Caki2 (cell line): ENCODE results near the gene SLC6A5. TPM values are rescaled to one million over a fixed set of nuclear protein-coding genes. Genes with fewer than 3 reads are reported as not detected.
A peak's percentile ranks its signal among the peaks of the same experiment; 100 is the strongest.

ENCODE experiments used
- DNase-seq: peaks from one replicate; pipeline ENCODE4 v3.0.0-alpha.2; 2015; ENCODE audit warnings: low read depth
- in situ Hi-C: cut with HindIII; loops from 2 replicates; pipeline ENCODE4 v1.10.0; 2016; ENCODE audit warnings: low sequenced_read_pairs, low pct_unique_long_range_greater_than_20kb, mixed read lengths
- total RNA-seq: library from RNA; depleted of rRNA; stranded (reverse); fragments of >200 nt; shearing (Covaris generic); gene quantifications from 2 replicates; pipeline ENCODE4 v1.2.3, GENCODE V29; 2014; ENCODE audit warnings: low replicate concordance

SLC6A5 gene
- total RNA-seq, 1 experiment from 2014 or later, result not detected

DNA sequence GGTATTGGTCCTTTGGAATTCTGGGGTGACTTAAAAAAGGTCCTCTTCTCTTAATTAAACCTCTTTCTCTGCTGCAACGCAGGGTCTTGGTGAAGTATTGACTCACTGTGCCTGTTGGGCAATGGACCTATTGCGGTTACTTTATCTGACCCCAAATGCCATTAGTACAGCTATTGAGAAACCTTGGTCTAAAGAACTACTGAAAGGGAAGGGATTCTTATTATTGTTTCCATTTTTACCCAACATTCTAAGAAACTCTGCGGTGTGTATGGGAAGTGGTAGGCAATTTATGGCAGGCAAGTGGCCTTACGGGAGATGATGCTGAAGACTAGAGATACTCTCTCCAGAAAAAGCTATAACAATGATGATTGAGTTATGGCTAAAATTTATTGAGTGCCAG is 12.5 kb downstream of the SLC6A5 start:
- DNase-seq, result no peak
- in situ Hi-C loops, result no loop called here

DNA sequence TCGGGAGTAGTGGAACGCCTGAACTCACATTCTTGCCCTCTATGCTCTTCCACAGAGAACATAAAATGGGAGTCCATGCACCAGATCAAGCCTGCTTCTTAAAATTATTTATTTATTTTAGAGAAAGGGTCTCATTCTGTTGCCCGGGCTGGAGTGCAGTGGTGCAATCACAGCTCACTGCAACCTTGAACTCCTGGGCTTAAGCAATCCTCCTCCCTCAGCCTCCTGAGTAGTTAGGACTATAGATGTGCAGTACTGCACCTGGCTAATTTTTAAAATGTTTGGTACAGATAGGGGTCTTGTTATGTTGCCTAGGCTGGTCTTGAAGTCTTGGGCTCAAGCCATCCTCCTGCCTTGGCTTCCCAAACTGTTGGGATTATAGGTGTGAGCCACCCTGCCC is 13.0 kb downstream of the SLC6A5 start:
- DNase-seq, result no peak
- in situ Hi-C loops, result no loop called here

DNA sequence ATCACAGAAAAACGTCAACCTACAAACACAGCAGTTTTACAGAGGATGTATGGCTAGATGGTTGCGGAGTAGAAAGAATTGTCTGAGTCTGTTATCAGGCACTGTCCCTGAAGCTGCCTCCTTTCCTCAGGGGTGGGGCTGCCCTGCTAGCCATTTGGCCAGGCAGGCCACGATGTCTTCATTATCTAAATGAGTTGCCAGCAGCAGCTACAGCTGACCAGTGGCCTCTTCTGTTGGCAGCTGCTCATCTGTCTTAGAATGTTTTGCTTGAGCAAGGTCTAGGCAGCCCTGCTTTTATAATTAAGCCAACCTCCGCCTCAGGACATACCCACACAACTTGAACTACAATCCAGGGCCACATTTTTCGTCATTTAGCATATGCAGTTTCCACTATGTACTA is 17.5 kb downstream of the SLC6A5 start:
- DNase-seq, result no peak
- in situ Hi-C loops, result no loop called here

DNA sequence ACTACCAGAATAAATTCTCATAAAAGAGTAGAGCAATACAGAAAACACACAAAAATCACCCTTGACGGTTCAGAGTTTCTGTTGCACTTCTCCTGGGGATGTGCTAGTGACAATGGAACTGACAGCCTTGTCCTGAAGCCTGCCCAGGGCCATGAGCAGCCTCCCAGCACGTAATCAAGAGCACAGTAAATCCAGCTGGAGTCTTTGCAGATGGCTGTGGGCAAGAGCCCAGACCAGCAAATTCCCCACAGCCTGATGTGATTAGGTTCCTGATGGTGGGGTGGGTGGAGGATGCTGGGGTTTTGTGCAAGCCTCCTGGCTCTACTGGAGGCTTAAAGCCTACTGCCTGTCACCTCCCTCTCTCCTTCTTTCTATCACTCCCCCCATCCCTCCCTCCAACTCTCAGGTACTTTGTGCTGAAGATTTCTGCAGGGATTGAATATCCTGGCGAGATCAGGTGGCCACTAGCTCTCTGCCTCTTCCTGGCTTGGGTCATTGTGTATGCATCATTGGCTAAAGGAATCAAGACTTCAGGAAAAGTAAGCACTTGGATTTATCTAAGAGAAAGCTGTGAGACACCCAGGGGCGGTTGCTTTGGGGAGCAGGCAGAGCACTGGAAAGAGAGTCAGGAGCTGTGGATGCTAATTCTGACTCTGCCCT is 18.1 kb downstream of the SLC6A5 start:
- in situ Hi-C loops, result no loop called here
- DNase-seq, result no peak

DNA sequence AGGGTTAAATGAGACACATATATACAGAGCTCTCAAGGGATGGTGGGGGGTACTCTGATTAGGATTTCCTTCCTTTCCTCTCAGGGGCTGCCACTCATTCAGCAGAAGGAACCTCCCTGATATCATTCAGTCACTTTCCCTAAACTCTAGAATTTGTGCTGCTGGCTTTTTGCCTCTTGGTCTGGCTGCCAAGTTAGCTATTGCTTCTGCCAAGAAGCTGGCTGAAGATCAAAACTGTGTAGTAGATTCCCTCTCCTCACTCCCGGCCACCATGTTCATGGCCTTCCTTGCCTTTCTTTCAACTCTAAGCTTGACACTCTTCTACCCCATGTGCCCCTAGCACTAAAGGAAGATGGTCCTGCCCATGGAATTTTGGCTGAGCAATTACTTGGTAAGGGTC is 18.7 kb downstream of the SLC6A5 start:
- in situ Hi-C loops, result no loop called here
- no peak for DNase-seq

DNA sequence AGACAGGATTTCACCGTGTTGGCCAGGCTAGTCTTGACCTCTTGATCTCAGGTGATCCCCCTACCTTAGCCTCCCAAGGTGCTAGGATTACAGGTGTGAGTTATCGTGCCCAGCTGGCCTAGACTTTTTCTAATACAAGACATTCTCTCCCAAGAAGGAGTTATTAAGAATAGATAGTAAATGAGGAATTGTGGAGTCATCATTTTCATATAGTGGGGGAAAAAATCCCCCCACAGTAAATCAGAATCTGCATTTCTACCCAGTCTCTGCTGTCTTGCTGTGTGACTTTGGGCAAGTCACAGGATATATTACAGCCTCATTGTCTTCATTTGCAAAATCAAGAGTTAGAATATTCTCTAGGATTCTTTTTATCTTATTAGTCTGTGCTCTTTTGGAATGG is 21.6 kb downstream of the SLC6A5 start:
- no peak for DNase-seq
- in situ Hi-C loops, result no loop called here

DNA sequence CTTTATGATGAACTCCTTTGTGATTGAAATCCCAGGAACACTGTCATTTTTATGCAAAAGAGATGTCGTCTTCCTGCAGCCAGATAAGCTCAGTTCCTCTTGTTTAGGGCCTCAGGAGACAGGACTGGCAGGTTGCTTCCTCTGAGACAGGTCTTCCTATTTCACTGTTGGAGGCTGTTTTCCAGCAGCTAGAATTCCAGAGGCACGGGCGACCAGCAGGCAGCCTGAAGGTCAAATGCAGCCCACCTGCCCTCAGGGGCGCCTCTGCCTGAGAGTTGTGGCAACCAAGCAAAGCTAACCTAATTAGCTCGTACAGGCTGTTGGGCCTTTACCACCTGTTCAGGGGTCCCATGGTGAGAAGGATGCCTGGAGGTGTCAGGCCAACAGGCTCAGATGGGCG is 22.3 kb downstream of the SLC6A5 start:
- in situ Hi-C loops, result no loop called here

DNA sequence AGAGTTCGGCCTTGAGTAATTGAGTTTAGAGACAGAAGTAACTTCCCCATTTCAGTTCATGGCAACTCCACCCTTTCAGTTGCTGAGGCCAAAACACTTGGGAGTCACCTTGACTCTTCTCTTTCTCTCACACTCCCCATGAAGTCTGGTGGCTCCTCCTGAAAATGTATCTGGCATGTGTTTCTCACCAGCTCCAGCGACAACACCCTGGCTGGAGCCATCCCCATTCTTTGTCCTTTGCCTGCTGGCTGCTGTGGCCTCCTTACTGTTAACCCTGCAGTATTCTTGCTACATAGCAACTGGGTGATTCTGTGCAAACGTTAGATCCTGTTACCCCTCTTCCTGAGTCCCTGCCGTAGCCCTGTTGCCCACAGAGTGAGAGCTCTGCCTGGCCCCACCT is 23.8 kb downstream of the SLC6A5 start:
- in situ Hi-C loops, result no loop called here
- DNase-seq, result no peak

More for the DNA sequence above, 22.3 kb downstream of the SLC6A5 start:
- DNase-seq, result no peak

DNA sequence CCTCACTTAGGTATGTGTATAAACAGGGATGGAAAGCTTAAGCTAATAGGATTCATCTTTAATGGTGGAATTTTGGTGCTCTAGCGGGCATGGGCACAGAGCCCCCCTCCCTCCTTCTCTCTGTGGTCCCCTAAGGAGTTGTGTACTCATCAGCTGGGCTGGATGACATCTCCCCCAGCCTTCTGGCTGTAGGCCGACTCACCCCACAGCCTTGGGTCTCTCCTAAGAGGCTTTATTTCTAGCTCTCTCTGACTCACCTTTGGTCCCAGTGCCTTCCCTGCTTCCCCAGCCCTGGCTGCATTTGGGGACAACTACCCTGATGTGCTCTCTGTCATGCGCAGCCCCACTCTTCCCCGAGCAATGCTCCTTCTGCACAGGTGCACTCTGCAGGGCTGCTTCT is 26.9 kb downstream of the SLC6A5 start:
- in situ Hi-C loops, result no loop called here
- DNase-seq, result no peak

DNA sequence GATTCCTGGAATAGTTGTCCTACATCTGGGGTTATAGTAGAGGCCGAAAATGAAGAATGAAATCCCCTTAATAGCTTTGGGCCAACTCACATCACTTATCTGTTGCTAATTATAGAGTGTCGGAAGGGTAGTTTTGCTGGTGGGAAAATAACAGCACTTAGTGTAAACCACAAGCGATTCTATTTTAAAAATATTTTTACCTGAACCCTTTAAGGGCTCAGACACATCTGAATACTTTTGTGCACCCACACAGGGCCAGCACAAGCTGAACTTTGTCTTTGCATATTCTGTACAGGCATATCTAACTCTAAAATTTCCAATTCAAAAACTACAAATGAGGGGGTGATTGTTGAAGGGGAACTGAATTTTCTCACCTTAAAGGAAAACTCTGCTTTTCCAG is 27.6 kb downstream of the SLC6A5 start:
- in situ Hi-C loops, result no loop called here
- no peak for DNase-seq

DNA sequence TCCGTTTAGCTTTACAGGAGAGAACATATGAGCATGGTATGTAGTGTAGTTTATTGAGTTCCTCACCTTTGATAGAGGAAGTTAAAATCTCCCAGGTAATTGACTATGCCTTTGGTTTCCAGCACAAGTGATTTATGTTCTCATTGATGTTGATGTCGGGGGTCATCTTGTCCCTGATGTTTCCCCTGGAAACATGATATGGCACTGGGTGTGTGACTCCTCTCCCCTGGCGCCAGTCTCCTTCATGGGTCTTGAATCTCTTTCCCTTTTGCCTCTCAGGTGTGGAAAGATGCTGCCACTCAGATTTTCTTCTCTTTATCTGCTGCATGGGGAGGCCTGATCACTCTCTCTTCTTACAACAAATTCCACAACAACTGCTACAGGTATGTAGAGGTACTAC is 28.3 kb downstream of the SLC6A5 start:
- DNase-seq, result no peak
- in situ Hi-C loops, result no loop called here

DNA sequence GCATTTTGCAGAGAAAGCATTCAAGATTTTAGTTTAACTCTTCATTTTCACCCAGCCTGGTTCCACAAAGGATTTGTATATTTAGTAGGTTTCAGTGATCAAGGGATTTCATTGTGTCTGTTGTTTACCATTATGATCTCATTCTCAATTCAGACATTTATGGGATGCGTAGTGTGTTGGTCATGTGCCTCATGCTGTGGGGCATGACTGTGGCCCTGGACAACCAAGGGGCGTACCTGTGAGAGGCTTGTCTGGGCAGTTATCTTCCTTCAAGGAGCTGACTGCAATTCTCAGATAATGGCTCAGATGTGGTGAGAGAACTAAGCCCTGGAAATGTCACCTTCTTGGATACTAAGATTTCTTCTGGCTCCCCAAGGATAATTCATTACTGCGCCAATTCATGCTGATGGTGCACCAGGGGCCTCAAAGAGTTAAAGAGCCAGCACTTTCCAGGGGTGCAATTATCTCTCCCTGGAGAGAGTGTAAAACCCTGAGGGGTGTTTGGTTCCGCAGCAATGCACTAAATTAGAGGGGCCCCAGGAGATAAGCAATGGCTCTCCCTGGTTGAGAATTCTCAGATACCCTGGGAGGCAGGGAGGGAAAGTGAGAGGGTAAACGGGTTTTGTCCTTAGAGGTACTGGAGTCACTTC is 32.2 kb downstream of the SLC6A5 start:
- in situ Hi-C loops, result no loop called here
- no peak for DNase-seq

DNA sequence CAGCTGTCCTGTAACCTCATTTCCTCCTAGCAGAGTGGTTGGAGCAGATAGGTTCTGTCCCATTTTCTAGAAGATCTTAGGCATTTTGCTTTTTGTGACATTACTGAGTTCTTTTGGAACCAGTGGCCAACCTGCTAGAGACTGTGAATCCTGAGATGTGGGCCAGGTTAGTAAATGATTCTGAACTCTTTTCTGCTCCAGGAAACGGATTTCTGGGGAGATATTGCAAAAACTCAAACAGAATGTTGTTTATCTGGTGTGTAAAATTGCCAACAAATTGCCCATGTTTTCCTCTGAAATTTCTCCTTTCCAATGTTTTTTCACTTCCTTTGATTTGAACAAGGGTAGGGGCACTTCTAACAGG is 32.7 kb downstream of the SLC6A5 start:
- DNase-seq, result no peak
- in situ Hi-C loops, result no loop called here

DNA sequence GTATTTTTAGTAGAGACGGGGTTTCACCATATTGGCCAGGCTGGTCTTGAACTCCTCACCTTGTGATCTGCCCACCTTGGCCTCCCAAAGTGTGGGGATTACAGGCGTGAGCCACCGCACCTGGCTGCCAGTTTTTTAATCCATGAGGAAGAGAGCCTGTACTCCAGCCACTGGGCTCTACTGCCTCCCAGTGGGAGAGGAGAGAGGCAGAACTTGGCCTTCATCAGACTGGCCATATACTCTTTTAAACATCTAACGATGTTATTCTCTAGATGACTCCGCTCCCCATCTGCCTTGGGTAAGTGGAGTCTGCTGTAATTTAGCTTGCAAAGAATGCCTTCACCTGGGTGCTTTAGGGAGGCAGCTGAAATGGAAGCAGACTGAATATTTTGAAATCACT is 34.6 kb downstream of the SLC6A5 start:
- in situ Hi-C loops, result no loop called here
- DNase-seq, result no peak

DNA sequence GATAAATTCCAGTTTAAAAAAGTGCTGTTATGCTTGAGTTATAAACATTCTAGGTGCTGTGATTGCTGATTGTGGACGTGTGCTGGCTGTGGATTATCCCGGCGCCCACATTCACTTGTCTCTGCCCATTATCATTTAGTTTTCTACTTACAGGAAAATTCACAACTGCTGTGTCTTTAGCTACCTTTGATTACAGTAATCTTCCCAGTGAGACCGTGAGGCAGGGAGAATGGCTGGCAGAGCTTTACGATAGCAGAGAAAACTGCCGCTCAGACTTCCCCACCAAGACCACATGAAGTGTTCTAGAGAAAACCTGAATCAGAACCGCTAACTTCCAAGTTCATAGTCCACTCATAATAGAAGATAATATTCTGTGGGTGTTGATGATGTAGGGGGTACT is 35.4 kb downstream of the SLC6A5 start:
- in situ Hi-C loops, result no loop called here

DNA sequence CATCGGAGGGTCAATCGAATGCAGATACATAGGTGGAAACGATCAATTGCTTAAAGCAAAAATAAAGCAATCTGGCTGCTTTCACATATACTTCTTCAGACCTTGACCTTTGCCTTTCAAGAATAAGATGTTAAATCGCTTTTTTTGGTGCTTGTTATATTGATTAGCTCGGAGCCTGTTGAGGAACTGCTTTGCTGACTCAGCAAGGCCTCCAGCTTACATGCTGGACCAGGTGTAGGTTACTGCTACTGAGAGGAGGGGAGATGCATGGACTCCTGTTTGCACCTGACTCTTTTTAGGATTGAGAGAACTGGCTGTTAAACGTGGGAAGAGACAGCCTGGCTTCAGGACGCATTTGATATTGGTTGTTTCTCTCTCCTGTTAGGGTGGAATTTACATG is 38.7 kb downstream of the SLC6A5 start:
- in situ Hi-C loops, result no loop called here
- no peak for DNase-seq

More for the DNA sequence above, 35.4 kb downstream of the SLC6A5 start:
- no peak for DNase-seq

DNA sequence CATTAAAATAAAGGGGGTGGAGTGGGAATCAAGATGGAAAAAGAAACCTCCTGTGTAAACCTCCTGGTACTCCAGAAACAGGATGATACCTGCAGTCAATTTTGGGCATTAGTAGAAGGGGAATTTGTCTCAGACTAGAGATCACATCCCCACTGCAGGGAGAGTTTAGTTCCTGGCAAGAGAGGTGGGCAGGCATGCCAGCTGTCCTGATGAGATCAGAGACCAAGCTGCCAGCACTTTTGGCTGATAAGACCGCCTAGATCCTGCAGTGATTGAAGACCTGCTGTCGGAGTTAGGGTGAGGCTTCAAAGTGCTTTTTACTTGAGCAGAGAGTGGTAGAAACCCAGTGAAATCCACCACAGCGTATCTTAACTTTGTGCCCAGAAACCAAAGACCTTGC is 40.3 kb downstream of the SLC6A5 start:
- no peak for DNase-seq
- in situ Hi-C loops, result no loop called here

DNA sequence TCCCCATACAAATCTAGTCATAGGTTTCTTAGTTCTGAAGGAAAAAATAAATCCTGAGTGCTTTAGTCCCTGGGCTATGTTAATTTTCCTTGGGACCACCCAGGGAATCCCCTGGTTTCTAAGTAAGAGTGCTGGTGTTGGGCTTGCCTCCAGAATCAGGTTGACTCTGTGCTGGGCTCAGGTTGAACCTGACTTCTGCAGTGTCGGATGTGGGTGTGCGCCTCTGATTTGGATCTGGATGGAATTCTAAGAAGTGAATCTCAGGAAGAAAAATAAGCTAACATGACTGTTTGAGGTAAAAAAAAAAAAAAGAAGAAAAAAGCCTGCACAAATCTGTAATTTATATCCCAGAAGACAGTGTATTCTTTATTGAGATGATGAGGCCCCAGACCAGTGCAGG is 41.0 kb downstream of the SLC6A5 start:
- DNase-seq, result no peak
- in situ Hi-C loops, result no loop called here

DNA sequence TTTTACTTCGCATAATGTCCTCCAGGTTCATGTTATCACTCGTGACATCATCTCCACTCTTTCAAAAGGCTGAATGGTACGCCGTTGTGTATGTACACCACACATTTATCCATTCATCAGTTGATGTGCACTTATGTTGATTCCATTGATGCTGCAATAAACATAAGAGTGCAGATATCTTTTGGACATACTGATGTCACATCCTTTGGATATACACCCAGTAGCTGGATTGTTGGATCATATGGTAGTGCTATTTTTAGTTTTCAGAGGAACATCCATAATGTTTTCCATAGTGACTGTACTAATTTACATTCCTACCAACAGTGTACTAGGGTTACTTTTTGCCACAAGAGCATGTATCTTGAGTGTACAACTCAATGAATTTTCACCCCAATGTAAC is 45.0 kb downstream of the SLC6A5 start:
- DNase-seq, result no peak
- in situ Hi-C loops, result no loop called here

DNA sequence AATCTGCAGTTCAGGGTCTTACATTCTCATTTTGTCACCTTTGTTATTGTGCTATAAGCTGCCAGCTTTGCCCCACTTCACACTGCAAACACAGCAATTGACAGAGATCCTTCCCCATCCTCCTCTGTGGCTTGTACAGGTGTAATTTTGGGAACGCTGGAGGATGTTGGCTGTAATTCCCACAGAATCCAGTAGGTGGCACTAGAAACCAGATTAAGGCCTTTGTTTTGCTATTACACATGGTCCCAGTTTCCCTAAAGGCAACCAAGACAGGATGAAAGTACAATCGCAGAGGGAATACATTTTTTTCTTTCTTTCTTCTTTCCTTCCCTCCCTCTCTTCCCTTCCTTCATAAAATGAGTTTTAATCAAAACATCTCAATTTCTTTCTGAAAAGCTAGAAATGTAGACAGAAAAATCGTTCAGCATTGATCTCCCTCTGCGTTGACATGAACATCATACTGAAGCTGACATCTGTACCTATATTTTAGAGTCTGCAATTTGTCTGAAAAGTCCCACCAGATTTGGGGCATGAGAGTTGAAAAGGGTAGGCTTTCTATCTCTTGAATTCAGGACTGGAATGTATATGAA is 48.7 kb downstream of the SLC6A5 start:
- in situ Hi-C loops, result no loop called here

More for the DNA sequence above, 48.7 kb downstream of the SLC6A5 start:
- DNase-seq, result peak; percentile 38
